Suppressor macrophage treated with lipopolysaccharide for 4 hours (primary cell): Measurements from ENCODE around the gene RMDN2.
"Not testable (repeated sequence)": the region's sequence is repeated elsewhere in the genome, so short reads cannot be mapped to it uniquely, and the experiment has no call there.

Source experiments
- DNase-seq: peaks from one replicate; pipeline ENCODE4 v3.0.0-alpha.2; 2020

Gene RMDN2

GRCh38 chr2:37934591-37935513 lies 9.8 kb downstream of the RMDN2 start:
- peak; percentile 54 for DNase-seq

- DNase-seq, result not testable (repeated sequence)
Observed at GRCh38 chr2:37937568-37937967, 12.5 kb downstream of the RMDN2 start.

- DNase-seq, result not testable (repeated sequence)
Observed at GRCh38 chr2:37941267-37941666, 16.2 kb downstream of the RMDN2 start.

- no peak for DNase-seq
Observed at GRCh38 chr2:37944268-37944667, 19.2 kb downstream of the RMDN2 start.

GRCh38 chr2:37947306-37947705 lies 22.2 kb downstream of the RMDN2 start:
- peak; percentile 12 for DNase-seq

GRCh38 chr2:37962018-37962739 lies 37.1 kb downstream of the RMDN2 start:
- DNase-seq, result not testable (repeated sequence)

- DNase-seq, result not testable (repeated sequence)
Observed at GRCh38 chr2:37962740-37963121, 37.6 kb downstream of the RMDN2 start.

GRCh38 chr2:37963901-37964300 lies 38.8 kb downstream of the RMDN2 start:
- DNase-seq, result not testable (repeated sequence)

GRCh38 chr2:37966326-37966725 lies 41.2 kb downstream of the RMDN2 start:
- no peak for DNase-seq

- DNase-seq, result no peak
Observed at GRCh38 chr2:37969731-37970130, 44.6 kb downstream of the RMDN2 start.

- DNase-seq, result no peak
Observed at GRCh38 chr2:37971971-37972370, 46.9 kb downstream of the RMDN2 start.

GRCh38 chr2:37973615-37974353 lies 48.7 kb downstream of the RMDN2 start:
- no peak for DNase-seq

GRCh38 chr2:37975808-37976207 lies 50.7 kb downstream of the RMDN2 start:
- no peak for DNase-seq

- DNase-seq, result peak; percentile 8
Observed at GRCh38 chr2:37976411-37976810, 51.3 kb downstream of the RMDN2 start.

GRCh38 chr2:37982147-37982582 lies 57.1 kb downstream of the RMDN2 start:
- peak; percentile 77 for DNase-seq

- DNase-seq, result no peak
Observed at GRCh38 chr2:37982847-37983246, 57.8 kb downstream of the RMDN2 start.

GRCh38 chr2:37983719-37984118 lies 58.6 kb downstream of the RMDN2 start:
- DNase-seq, result no peak

- DNase-seq, result no peak
Observed at GRCh38 chr2:37984176-37984575, 59.1 kb downstream of the RMDN2 start.

- peak; percentile 51 for DNase-seq
Observed at GRCh38 chr2:37984589-37984988, 59.5 kb downstream of the RMDN2 start.

- peak; percentile 62 for DNase-seq
Observed at GRCh38 chr2:37985333-37985732, 60.2 kb downstream of the RMDN2 start.

GRCh38 chr2:37987098-37987775 lies 62.1 kb downstream of the RMDN2 start:
- peak; percentile 39 for DNase-seq

- DNase-seq, result no peak
Observed at GRCh38 chr2:37992601-37993000, 67.5 kb downstream of the RMDN2 start.

GRCh38 chr2:37993143-37993542 lies 68.1 kb downstream of the RMDN2 start:
- no peak for DNase-seq
